Measurements from ENCODE around the gene FLT3LG.

DNA sequence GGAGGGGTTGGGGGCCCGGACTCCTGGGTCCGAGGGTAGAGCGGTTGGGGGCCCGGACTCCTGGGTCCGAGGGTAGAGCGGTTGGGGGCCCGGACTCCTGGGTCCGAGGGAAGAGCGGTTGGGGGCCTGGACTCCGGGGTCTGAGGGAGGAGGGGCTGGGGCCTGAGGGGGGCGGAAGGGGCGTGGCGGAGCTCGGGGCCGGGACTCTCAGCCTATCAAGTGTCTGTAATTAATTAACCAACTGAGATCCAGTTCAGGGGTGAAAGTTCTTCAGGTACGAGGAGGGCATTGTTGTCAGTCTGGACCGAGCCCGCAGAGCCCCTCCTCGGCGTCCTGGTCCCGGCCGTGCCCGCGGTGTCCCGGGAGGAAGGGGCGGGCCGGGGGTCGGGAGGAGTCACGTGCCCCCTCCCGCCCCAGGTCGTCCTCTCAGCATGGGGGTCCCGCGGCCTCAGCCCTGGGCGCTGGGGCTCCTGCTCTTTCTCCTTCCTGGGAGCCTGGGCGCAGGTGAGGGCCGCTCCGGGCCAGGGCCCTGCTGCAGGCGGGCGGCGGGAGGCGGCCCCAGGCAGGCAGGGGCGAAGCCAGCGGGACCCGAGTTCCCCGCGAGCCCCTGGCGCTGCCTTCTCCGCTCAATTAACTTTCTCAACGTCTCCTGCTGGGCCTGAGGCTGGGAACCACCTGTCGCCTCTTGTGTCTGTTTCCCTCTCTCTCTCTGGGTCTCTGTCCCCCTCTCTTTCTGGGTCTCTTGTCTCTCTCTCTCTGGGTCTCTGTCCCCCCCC lies 39.1 kb downstream of the FLT3LG start:
- TF ChIP-seq, protein P1, sequence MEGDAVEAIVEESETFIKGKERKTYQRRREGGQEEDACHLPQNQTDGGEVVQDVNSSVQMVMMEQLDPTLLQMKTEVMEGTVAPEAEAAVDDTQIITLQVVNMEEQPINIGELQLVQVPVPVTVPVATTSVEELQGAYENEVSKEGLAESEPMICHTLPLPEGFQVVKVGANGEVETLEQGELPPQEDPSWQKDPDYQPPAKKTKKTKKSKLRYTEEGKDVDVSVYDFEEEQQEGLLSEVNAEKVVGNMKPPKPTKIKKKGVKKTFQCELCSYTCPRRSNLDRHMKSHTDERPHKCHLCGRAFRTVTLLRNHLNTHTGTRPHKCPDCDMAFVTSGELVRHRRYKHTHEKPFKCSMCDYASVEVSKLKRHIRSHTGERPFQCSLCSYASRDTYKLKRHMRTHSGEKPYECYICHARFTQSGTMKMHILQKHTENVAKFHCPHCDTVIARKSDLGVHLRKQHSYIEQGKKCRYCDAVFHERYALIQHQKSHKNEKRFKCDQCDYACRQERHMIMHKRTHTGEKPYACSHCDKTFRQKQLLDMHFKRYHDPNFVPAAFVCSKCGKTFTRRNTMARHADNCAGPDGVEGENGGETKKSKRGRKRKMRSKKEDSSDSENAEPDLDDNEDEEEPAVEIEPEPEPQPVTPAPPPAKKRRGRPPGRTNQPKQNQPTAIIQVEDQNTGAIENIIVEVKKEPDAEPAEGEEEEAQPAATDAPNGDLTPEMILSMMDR (conservative IDR thresholded peaks at IDR 0.05; ENCODE audit: low read length), result no peak
- TF ChIP-seq EZH2phosphoT487 (IDR thresholded peaks at IDR 0.05; ENCODE audit: borderline replicate concordance, low read depth, low read length), result no peak

Measured in OCI-LY7 (cell line).